ENCODE results near the gene HEPACAM.

HEPACAM gene

GRCh38 chr11:124872280-124872679 lies 63.6 kb downstream of the HEPACAM start:
- DNase-seq (ENCODE audit: low spot score), result no peak
- no peak for TF ChIP-seq CTCF (IDR thresholded peaks at IDR 0.05; ENCODE audit: borderline replicate concordance, control extremely low read depth, extremely low read depth, insufficient read depth, missing control alignments)
- in situ Hi-C loops (cut with MboI; ENCODE audit: low sequenced_read_pairs, unreplicated experiment), result no loop called here

GRCh38 chr11:124870430-124870829 lies 65.4 kb downstream of the HEPACAM start:
- in situ Hi-C loops (cut with MboI; ENCODE audit: low sequenced_read_pairs, unreplicated experiment), result no loop called here
- no peak for TF ChIP-seq CTCF (IDR thresholded peaks at IDR 0.05; ENCODE audit: borderline replicate concordance, control extremely low read depth, extremely low read depth, insufficient read depth, missing control alignments)
- no peak for DNase-seq (ENCODE audit: low spot score)

- DNase-seq (ENCODE audit: low spot score), result no peak
- in situ Hi-C loops (cut with MboI; ENCODE audit: low sequenced_read_pairs, unreplicated experiment), result no loop called here
- no peak for TF ChIP-seq CTCF (IDR thresholded peaks at IDR 0.05; ENCODE audit: borderline replicate concordance, control extremely low read depth, extremely low read depth, insufficient read depth, missing control alignments)
Observed at GRCh38 chr11:124869856-124870387, 65.9 kb downstream of the HEPACAM start.

- no peak for TF ChIP-seq CTCF (IDR thresholded peaks at IDR 0.05; ENCODE audit: borderline replicate concordance, control extremely low read depth, extremely low read depth, insufficient read depth, missing control alignments)
- DNase-seq (ENCODE audit: low spot score), result no peak
- in situ Hi-C loops (cut with MboI; ENCODE audit: low sequenced_read_pairs, unreplicated experiment), result no loop called here
Observed at GRCh38 chr11:124869331-124869730, 66.5 kb downstream of the HEPACAM start.

Data from GM13976 (cell line).